HepG2 (cell line): Measurements from ENCODE around the gene GPS1. TPM values are rescaled to one million over a fixed set of nuclear protein-coding genes. Genes with fewer than 3 reads are reported as not detected.

Experiments used
- AHR ChIP-seq: IDR thresholded peaks from 2 replicates; pipeline ENCODE4 v1.6.1; 2018; ENCODE audit warnings: missing genetic modification reagents, missing compliant biosample characterization
- ARNT2 ChIP-seq: sonication (generic); formaldehyde crosslinking; IDR thresholded peaks from 2 replicates; pipeline ENCODE4 v1.8.0; 2022; ENCODE audit warnings: mild to moderate bottlenecking, low read depth, missing genetic modification reagents, moderate library complexity
- CBX5 ChIP-seq: sonication (generic); formaldehyde crosslinking; IDR thresholded peaks from 2 replicates; pipeline ENCODE4 v1.4.0; 2020; ENCODE audit warnings: missing genetic modification reagents, borderline replicate concordance
- HBP1 ChIP-seq: IDR thresholded peaks from 2 replicates; pipeline ENCODE4 v1.6.1; 2016; ENCODE audit warnings: low read depth, control low read depth
- HMG20A ChIP-seq: IDR thresholded peaks from 2 replicates; pipeline ENCODE4 v1.6.1; 2016; ENCODE audit warnings: borderline replicate concordance
- HNRNPLL ChIP-seq: fragments of 200-400 bp; formaldehyde crosslinking; IDR thresholded peaks from 2 replicates; pipeline ENCODE4 v1.6.1; 2017; ENCODE audit warnings: mild to moderate bottlenecking, low read depth, low read length; ENCODE audit not compliant: poor library complexity, severe bottlenecking
- KAT8 ChIP-seq: IDR thresholded peaks from 2 replicates; pipeline ENCODE4 v1.6.1; 2016; ENCODE audit warnings: missing genetic modification reagents, missing compliant biosample characterization
- KDM4B ChIP-seq: sonication (generic); formaldehyde crosslinking; IDR thresholded peaks from 2 replicates; pipeline ENCODE4 v1.4.0; 2020; ENCODE audit warnings: missing genetic modification reagents
- NR2F1 ChIP-seq, 2 experiments: fragments of 450-650 bp in 1 of 2; formaldehyde crosslinking in 1 of 2; IDR thresholded peaks; 2 replicates each; pipeline versions ENCODE4 v1.5.0 to v1.6.1; 2016 to 2020; ENCODE audit warnings: mild to moderate bottlenecking in 1 of 2, missing compliant biosample characterization in 1 of 2, missing genetic modification reagents in 1 of 2, moderate library complexity in 1 of 2
- POLR2A ChIP-seq, 2 experiments: IDR thresholded peaks; 2 replicates each; pipeline ENCODE4 v1.6.1; 2011; ENCODE audit warnings: low read depth in 2 of 2, low read length in 2 of 2, mild to moderate bottlenecking in 1 of 2, moderate library complexity in 1 of 2; ENCODE audit not compliant: insufficient read depth in 1 of 2
- REL ChIP-seq: sonication (generic); formaldehyde crosslinking; conservative IDR thresholded peaks from 2 replicates; pipeline ENCODE4 v1.8.0; 2022; ENCODE audit warnings: mild to moderate bottlenecking, missing genetic modification reagents, moderate library complexity
- SIX4 ChIP-seq: sonication (generic); formaldehyde crosslinking; IDR thresholded peaks from 2 replicates; pipeline ENCODE4 v1.4.0; 2020; ENCODE audit warnings: missing genetic modification reagents
- TEAD2 ChIP-seq: sonication (generic); formaldehyde crosslinking; IDR thresholded peaks from 2 replicates; pipeline ENCODE4 v1.9.0; 2021; ENCODE audit warnings: missing genetic modification reagents
- TFDP1 ChIP-seq: IDR thresholded peaks from 2 replicates; pipeline ENCODE4 v1.6.1; 2016; ENCODE audit warnings: missing compliant biosample characterization, missing genetic modification reagents, borderline replicate concordance
- TOE1 ChIP-seq: sonication (generic); formaldehyde crosslinking; IDR thresholded peaks from 2 replicates; pipeline ENCODE4 v1.4.0; 2020; ENCODE audit warnings: mild to moderate bottlenecking, missing genetic modification reagents
- ZBTB21 ChIP-seq: sonication (generic); formaldehyde crosslinking; IDR thresholded peaks from 2 replicates; pipeline ENCODE4 v1.4.0; 2020; ENCODE audit warnings: missing genetic modification reagents
- ZBTB3 ChIP-seq: sonication (generic); formaldehyde crosslinking; IDR thresholded peaks from 2 replicates; pipeline ENCODE4 v1.4.0; 2020; ENCODE audit warnings: low read depth, mild to moderate bottlenecking, moderate library complexity, missing genetic modification reagents, borderline replicate concordance
- ZBTB33 ChIP-seq: sonication (generic); formaldehyde crosslinking; IDR thresholded peaks from 2 replicates; pipeline ENCODE4 v1.4.0; 2020; ENCODE audit warnings: missing genetic modification reagents
- ZNF136 ChIP-seq: sonication (generic); formaldehyde crosslinking; IDR thresholded peaks from 2 replicates; pipeline ENCODE4 v1.8.1; 2022; ENCODE audit warnings: low read depth, mild to moderate bottlenecking, moderate library complexity, missing genetic modification reagents
- ZNF235 ChIP-seq: sonication (generic); formaldehyde crosslinking; IDR thresholded peaks from 2 replicates; pipeline ENCODE4 v1.8.1; 2023; ENCODE audit warnings: mild to moderate bottlenecking, missing genetic modification reagents, borderline replicate concordance
- ZNF33A ChIP-seq: sonication (generic); formaldehyde crosslinking; IDR thresholded peaks from 2 replicates; pipeline ENCODE4 v1.5.1; 2020; ENCODE audit warnings: missing genetic modification reagents, mild to moderate bottlenecking, moderate library complexity, borderline replicate concordance
- ZNF577 ChIP-seq: sonication (generic); formaldehyde crosslinking; IDR thresholded peaks from 2 replicates; pipeline ENCODE4 v1.4.0; 2020; ENCODE audit warnings: mild to moderate bottlenecking, low read depth, missing genetic modification reagents, borderline replicate concordance
- ZNF792 ChIP-seq: IDR thresholded peaks from 2 replicates; pipeline ENCODE4 v1.6.1; 2016
- ZUFSP ChIP-seq: sonication (generic); formaldehyde crosslinking; IDR thresholded peaks from 2 replicates; pipeline ENCODE4 v1.9.0; 2021; ENCODE audit warnings: missing genetic modification reagents, mild to moderate bottlenecking, borderline replicate concordance
- polyA plus RNA-seq, 8 experiments: library from polyadenylated mRNA; depleted of rRNA in 3 of 8; stranded (reverse) in 7 of 8; unstranded in 1 of 8; fragments of >200 nt; fragmentation: Illumina TruSeq in 4 of 8; extraction: Trizol in 4 of 8; gene quantifications; 2 replicates each; pipeline versions ENCODE4 v1.2.1 to v1.2.3, GENCODE V29; 2011 to 2016; ENCODE audit warnings: low read depth in 4 of 8, missing spikeins in 1 of 8, mixed read lengths in 1 of 8; ENCODE audit not compliant: insufficient read depth in 1 of 8
- total RNA-seq, 5 experiments: library from RNA; depleted of rRNA; stranded (reverse); fragments of >200 nt; fragmentation: Illumina TruSeq; extraction: Trizol; gene quantifications; 2 replicates each; pipeline ENCODE4 v1.2.3, GENCODE V29; 2016; ENCODE audit warnings: low read depth in 1 of 5

Gene GPS1
- total and polyA plus RNA-seq, 2 of the 13 experiments (the other 11 are each of a cell fraction or from before 2014, with no cell fraction given): 124 to 128 TPM

GRCh38 chr17:82095777-82096708 is 44.3 kb downstream of the GPS1 start (continued):
- TF ChIP-seq TFDP1 (CRISPR knock-in tag): no peak
- TF ChIP-seq ZNF577 (CRISPR knock-in tag): no peak
- TF ChIP-seq KAT8: no peak
- TF ChIP-seq ZUFSP (CRISPR knock-in tag): no peak
- no peak for TF ChIP-seq ZNF792
- TF ChIP-seq ZBTB33 (CRISPR knock-in tag): peak; percentile 46; the same call in 1 of the 2 replicates
- no peak for TF ChIP-seq ARNT2
- no peak for TF ChIP-seq KDM4B (CRISPR knock-in tag)
- TF ChIP-seq HMG20A (CRISPR knock-in tag): no peak
- no peak for TF ChIP-seq CBX5
- 0 out of 2 replicates have a peak, but pooled peaks have one; percentile 16 for TF ChIP-seq TEAD2 (CRISPR knock-in tag)
- no peak for TF ChIP-seq ZBTB21
- no peak for TF ChIP-seq TOE1 (CRISPR knock-in tag)
- no peak for TF ChIP-seq REL (CRISPR knock-in tag)
- TF ChIP-seq POLR2A (IDR thresholded peaks at IDR 0.05; ENCODE audit: insufficient read depth in 1 of 2, low read depth in 2 of 2, low read length in 2 of 2): peak in 1 of 2 experiments; percentile 25; a peak in 1 of 4 replicates
- TF ChIP-seq SIX4: no peak
- TF ChIP-seq NR2F1 (CRISPR knock-in tag; IDR thresholded peaks at IDR 0.05): no peak
- no peak for TF ChIP-seq ZNF33A (CRISPR knock-in tag)
- TF ChIP-seq ZNF136 (CRISPR knock-in tag): no peak
- TF ChIP-seq ZBTB3: no peak
- no peak for TF ChIP-seq HBP1 (CRISPR knock-in tag)
- TF ChIP-seq AHR (CRISPR knock-in tag): 0 out of 2 replicates have a peak, but pooled peaks have one; percentile 20
- no peak for TF ChIP-seq HNRNPLL
- TF ChIP-seq ZNF235 (CRISPR knock-in tag): no peak; the same call in 1 of the 2 replicates
